Breast epithelium (tissue), 3 donors: ENCODE data around the gene ISY1.

Experiments used
- POLR2A ChIP-seq: fragments of 450-650 bp; IDR thresholded peaks from one replicate; pipeline ENCODE4 v1.6.1; 2016; ENCODE audit warnings: antibody characterized with exemption, mild to moderate bottlenecking, moderate library complexity
- POLR2AphosphoS5 ChIP-seq, 3 donors: sonication (generic); formaldehyde crosslinking; IDR thresholded peaks; one replicate each; pipeline ENCODE4 v1.6.1; 2017; ENCODE audit warnings: antibody characterized with exemption in 3 of 3
- TF ChIP-seq, protein P1 (sequence below), 3 donors: fragments of 450-650 bp; IDR thresholded peaks; one replicate each; pipeline ENCODE4 v1.5.1; 2016 to 2017; ENCODE audit warnings: antibody characterized with exemption in 3 of 3, mild to moderate bottlenecking in 3 of 3, moderate library complexity in 3 of 3

DNA sequence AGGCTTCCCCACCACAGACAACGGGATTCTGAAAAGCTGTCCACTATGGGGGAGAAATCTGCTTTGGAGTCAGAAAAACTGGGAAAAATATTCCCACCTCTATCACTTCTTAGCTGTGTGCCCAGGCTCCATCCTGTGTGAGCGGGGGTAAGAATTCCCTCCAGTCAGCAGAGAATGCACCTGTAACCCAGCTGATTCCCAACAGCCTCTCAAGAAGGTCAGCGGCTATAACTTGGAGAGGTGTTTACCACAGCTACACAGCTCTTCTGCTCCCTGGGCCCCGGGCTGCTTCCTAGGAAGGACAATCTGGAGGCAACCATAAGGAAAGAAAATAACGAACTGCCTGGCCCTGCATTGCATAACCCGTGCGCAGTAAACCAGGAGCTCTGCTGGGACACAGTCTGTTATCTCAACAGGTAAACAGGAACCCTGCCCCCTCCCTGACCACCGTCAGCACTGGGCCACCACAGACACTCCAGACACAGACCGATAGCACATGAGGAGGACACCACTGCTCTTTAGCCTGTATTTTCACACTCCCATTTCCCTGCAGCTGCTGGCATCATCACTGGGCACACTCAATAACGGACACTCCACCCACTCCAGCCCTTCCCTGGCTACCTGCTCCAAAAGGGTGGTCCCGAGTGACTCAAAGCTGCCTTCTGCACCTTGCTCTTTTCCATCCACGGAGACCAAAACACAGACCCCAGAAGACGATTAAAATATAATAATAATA lies 41.3 kb downstream of the ISY1 start:
- peak in 1 of 3 donors; percentile 13 for TF ChIP-seq POLR2AphosphoS5 (IDR thresholded peaks at IDR 0.05)
- TF ChIP-seq POLR2A: no peak
- TF ChIP-seq, protein P1, sequence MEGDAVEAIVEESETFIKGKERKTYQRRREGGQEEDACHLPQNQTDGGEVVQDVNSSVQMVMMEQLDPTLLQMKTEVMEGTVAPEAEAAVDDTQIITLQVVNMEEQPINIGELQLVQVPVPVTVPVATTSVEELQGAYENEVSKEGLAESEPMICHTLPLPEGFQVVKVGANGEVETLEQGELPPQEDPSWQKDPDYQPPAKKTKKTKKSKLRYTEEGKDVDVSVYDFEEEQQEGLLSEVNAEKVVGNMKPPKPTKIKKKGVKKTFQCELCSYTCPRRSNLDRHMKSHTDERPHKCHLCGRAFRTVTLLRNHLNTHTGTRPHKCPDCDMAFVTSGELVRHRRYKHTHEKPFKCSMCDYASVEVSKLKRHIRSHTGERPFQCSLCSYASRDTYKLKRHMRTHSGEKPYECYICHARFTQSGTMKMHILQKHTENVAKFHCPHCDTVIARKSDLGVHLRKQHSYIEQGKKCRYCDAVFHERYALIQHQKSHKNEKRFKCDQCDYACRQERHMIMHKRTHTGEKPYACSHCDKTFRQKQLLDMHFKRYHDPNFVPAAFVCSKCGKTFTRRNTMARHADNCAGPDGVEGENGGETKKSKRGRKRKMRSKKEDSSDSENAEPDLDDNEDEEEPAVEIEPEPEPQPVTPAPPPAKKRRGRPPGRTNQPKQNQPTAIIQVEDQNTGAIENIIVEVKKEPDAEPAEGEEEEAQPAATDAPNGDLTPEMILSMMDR (IDR thresholded peaks at IDR 0.05): no peak
